Neuronal stem cell (in vitro differentiated cells): ENCODE results near the gene PTTG1IP2.

Source experiments
- DNase-seq: peaks from one replicate; pipeline ENCODE4 v3.0.0-alpha.2; 2013; ENCODE audit warnings: low spot score
- H2AFZ ChIP-seq: one replicate; pipeline ENCODE4 v1.6.1; 2013; ENCODE audit warnings: mild to moderate bottlenecking, low read length, inconsistent platforms
- H2AK5ac ChIP-seq: 2 replicates; pipeline ENCODE4 v1.6.1; 2013; ENCODE audit warnings: low read depth, mild to moderate bottlenecking, inconsistent platforms, low read length, moderate library complexity, mixed read lengths
- H2BK120ac ChIP-seq: 2 replicates; pipeline ENCODE4 v1.6.1; 2013; ENCODE audit warnings: low read depth, mild to moderate bottlenecking, inconsistent platforms, low read length, moderate library complexity, mixed read lengths
- H2BK12ac ChIP-seq: one replicate; pipeline ENCODE4 v1.6.1; 2013; ENCODE audit warnings: low read length, inconsistent platforms
- H2BK15ac ChIP-seq: 2 replicates; pipeline ENCODE4 v1.6.1; 2013; ENCODE audit warnings: mild to moderate bottlenecking, low read length, inconsistent platforms, mixed read lengths
- H2BK5ac ChIP-seq: one replicate; pipeline ENCODE4 v1.6.1; 2013; ENCODE audit warnings: inconsistent platforms, mild to moderate bottlenecking, low read length, moderate library complexity
- H3K14ac ChIP-seq: one replicate; pipeline ENCODE4 v1.6.1; 2013; ENCODE audit warnings: low read length, inconsistent platforms
- H3K18ac ChIP-seq: 2 replicates; pipeline ENCODE4 v1.6.1; 2013; ENCODE audit warnings: low read length, inconsistent platforms
- H3K23ac ChIP-seq: 2 replicates; pipeline ENCODE4 v1.6.1; 2013; ENCODE audit warnings: low read depth, mild to moderate bottlenecking, mixed read lengths, low read length, inconsistent platforms; ENCODE audit not compliant: poor library complexity
- H3K27ac ChIP-seq: replicated peaks from 3 replicates; pipeline ENCODE4 v1.5.1; 2013; ENCODE audit warnings: low read length, inconsistent platforms
- H3K27me3 ChIP-seq, 3 experiments: 2 replicates each; pipeline ENCODE4 v1.6.1; 2013; ENCODE audit warnings: low read length in 3 of 3, mild to moderate bottlenecking in 2 of 3, inconsistent platforms in 1 of 3, low read depth in 1 of 3, mixed read lengths in 1 of 3, moderate library complexity in 1 of 3; ENCODE audit not compliant: control insufficient read depth in 3 of 3, insufficient read depth in 3 of 3
- H3K36me3 ChIP-seq, 2 donors: replicated peaks in 1 of 2; 2 replicates each; pipeline ENCODE4 v1.6.1; 2013; ENCODE audit warnings: low read length in 2 of 2; ENCODE audit not compliant: control insufficient read depth in 2 of 2, insufficient read depth in 2 of 2
- H3K4ac ChIP-seq: 2 replicates; pipeline ENCODE4 v1.6.1; 2013; ENCODE audit warnings: inconsistent platforms, mild to moderate bottlenecking, low read length, moderate library complexity
- H3K4me1 ChIP-seq, 2 donors: 1 replicate in 1 of 2; 2 replicates in 1 of 2; pipeline ENCODE4 v1.6.1; 2013; ENCODE audit warnings: low read length in 2 of 2, low read depth in 1 of 2; ENCODE audit not compliant: control insufficient read depth in 2 of 2, insufficient read depth in 1 of 2
- H3K4me2 ChIP-seq: one replicate; pipeline ENCODE4 v1.6.1; 2013; ENCODE audit warnings: mild to moderate bottlenecking, low read length, inconsistent platforms; ENCODE audit not compliant: insufficient read depth, poor library complexity, severe bottlenecking
- H3K4me3 ChIP-seq, 2 donors: 2 replicates each; pipeline ENCODE4 v1.5.1; 2013; ENCODE audit warnings: low read length in 2 of 2, mild to moderate bottlenecking in 2 of 2, inconsistent platforms in 1 of 2, moderate library complexity in 1 of 2
- H3K79me1 ChIP-seq: one replicate; pipeline ENCODE4 v1.6.1; 2013; ENCODE audit warnings: low read depth, mild to moderate bottlenecking, inconsistent platforms, low read length, moderate library complexity
- H3K9ac ChIP-seq: one replicate; pipeline ENCODE4 v1.6.1; 2013; ENCODE audit warnings: mild to moderate bottlenecking, low read depth, low read length, inconsistent platforms; ENCODE audit not compliant: poor library complexity
- H3K9me3 ChIP-seq, 2 donors: replicated peaks in 1 of 2; 2 replicates each; pipeline versions ENCODE3 to v1.6.1; 2013; ENCODE audit warnings: low read length in 2 of 2, mild to moderate bottlenecking in 2 of 2, inconsistent platforms in 1 of 2, low read depth in 1 of 2, mixed read lengths in 1 of 2, moderate library complexity in 1 of 2; ENCODE audit not compliant: control insufficient read depth in 2 of 2, insufficient read depth in 1 of 2
- H4K8ac ChIP-seq: one replicate; pipeline ENCODE4 v1.6.1; 2013; ENCODE audit warnings: low read depth, mild to moderate bottlenecking, inconsistent platforms, low read length, moderate library complexity
- H4K91ac ChIP-seq: one replicate; pipeline ENCODE4 v1.6.1; 2013; ENCODE audit warnings: low read length, low read depth, mild to moderate bottlenecking, inconsistent platforms; ENCODE audit not compliant: poor library complexity
- WGBS, 2 donors: extraction: QIAGEN DNeasy Blood & Tissue Kit; methylation state at CpG; one replicate each; pipeline ENCODE4 v1.1.7; 2013; ENCODE audit warnings: missing lambda C conversion rate in 2 of 2, mixed read lengths in 1 of 2; ENCODE audit not compliant: insufficient read length in 2 of 2, insufficient replicate concordance in 1 of 2; ENCODE audit errors: extremely low coverage in 2 of 2; 5-methylcytosine and 5-hydroxymethylcytosine counted together

Gene PTTG1IP2

GRCh38 chr7:90516257-90516656 is 46.8 kb downstream of the PTTG1IP2 start:
- H2BK5ac ChIP-seq: no peak overlapping the region
- H3K14ac ChIP-seq: no peak overlapping the region
- H3K79me1 ChIP-seq: no peaks in the 10 kb centered on the region
- no peak overlapping the region for H2BK120ac ChIP-seq
- H4K8ac ChIP-seq: no peak overlapping the region
- no peaks in the 10 kb centered on the region for H3K9me3 ChIP-seq
- no peaks in the 10 kb centered on the region for H3K27me3 ChIP-seq
- H3K18ac ChIP-seq: no peak overlapping the region
- H2BK12ac ChIP-seq: no peak overlapping the region
- no peak overlapping the region for H2BK15ac ChIP-seq
- no peak overlapping the region for H3K4ac ChIP-seq
- H3K4me1 ChIP-seq: no peaks in the 10 kb centered on the region
- no peak overlapping the region for H3K4me3 ChIP-seq
- no CpG with 5 or more reads among the region's 2 CpGs for WGBS, 2 donors
- no peak for DNase-seq
- no peaks in the 10 kb centered on the region for H3K36me3 ChIP-seq
- no peak overlapping the region for H3K4me2 ChIP-seq
- no peak overlapping the region for H2AFZ ChIP-seq
- H2AK5ac ChIP-seq: no peak overlapping the region
- H3K9ac ChIP-seq: no peak overlapping the region
- H3K23ac ChIP-seq: no peak overlapping the region
- no peak overlapping the region for H4K91ac ChIP-seq
- no peak overlapping the region for H3K27ac ChIP-seq

DNA sequence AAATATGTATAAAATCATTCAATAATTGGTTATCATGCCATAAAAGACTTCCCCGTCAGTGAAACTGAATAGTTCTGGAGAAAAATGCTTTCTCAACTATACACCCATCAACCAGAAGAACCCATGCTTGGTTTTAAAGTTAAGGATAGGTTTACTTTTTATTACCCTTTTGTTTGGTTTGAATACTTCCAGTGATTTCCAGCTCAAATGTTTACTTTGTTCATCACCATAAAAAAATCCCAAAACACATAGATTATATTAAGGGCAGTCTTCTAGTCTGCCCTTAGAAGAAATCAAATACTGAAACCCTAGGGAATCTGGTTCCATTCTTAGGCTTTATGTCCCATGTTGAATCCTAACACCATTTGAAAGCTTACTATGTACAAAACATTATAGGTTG is 49.2 kb downstream of the PTTG1IP2 start:
- H2BK12ac ChIP-seq: no peak overlapping the region

DNA sequence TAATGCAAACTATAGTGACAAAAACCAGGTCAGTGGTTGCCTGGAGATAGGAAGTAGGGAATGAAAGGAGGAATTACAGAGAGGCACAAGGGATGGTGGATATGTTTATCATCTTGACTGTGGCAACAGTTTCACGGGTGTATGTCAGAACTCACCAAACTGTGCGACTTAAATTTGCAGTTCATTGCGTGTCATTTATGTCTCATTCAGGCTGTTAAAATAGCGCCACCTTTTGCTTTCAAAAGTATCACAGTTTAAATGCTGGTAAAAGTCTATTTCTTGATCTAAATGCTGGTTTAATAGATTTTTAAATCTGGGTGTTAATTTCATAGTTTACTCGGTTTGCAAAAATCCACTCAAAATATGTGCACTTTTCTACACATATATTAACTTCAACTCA is 51.0 kb downstream of the PTTG1IP2 start:
- Histone ChIP-seq H3K4me2 (no peak overlapping the region), H3K14ac (no peak overlapping the region), H3K18ac (no peak overlapping the region), H2BK15ac (no peak overlapping the region), H3K4ac (no peak overlapping the region), H2BK120ac (no peak overlapping the region), H2BK5ac (no peak overlapping the region), H3K23ac (no peak overlapping the region), H3K4me1 (no peaks in the 10 kb centered on the region), H2BK12ac (no peak overlapping the region), H3K27ac (no peak overlapping the region), H4K8ac (no peak overlapping the region), H3K79me1 (no peaks in the 10 kb centered on the region), H4K91ac (no peak overlapping the region), H3K4me3 (no peak overlapping the region), H3K36me3 (no peaks in the 10 kb centered on the region), H2AFZ (no peak overlapping the region), H3K27me3 (no peaks in the 10 kb centered on the region), H2AK5ac (no peak overlapping the region), H3K9ac (no peak overlapping the region), H3K9me3 (no peaks in the 10 kb centered on the region)
- WGBS, 2 donors: no CpG with 5 or more reads among the region's 5 CpGs
- DNase-seq: no peak

More for the DNA sequence above, 49.2 kb downstream of the PTTG1IP2 start:
- Histone ChIP-seq H3K27ac (no peak overlapping the region), H3K36me3 (no peaks in the 10 kb centered on the region), H3K4ac (no peak overlapping the region), H2BK15ac (no peak overlapping the region), H2BK5ac (no peak overlapping the region), H3K4me2 (no peak overlapping the region), H3K14ac (no peak overlapping the region), H3K4me1 (no peaks in the 10 kb centered on the region), H3K18ac (no peak overlapping the region), H3K9ac (no peak overlapping the region), H3K79me1 (no peaks in the 10 kb centered on the region), H2BK120ac (no peak overlapping the region), H4K8ac (no peak overlapping the region), H2AFZ (no peak overlapping the region), H2AK5ac (no peak overlapping the region), H3K23ac (no peak overlapping the region), H3K27me3 (no peaks in the 10 kb centered on the region), H4K91ac (no peak overlapping the region), H3K9me3 (no peaks in the 10 kb centered on the region), H3K4me3 (no peak overlapping the region)
- no CpG with 5 or more reads among the region's 1 CpG for WGBS, 2 donors
- no peak for DNase-seq

GRCh38 chr7:90530263-90530662 is 60.8 kb downstream of the PTTG1IP2 start:
- no peaks in the 10 kb centered on the region for H3K27me3 ChIP-seq
- H3K4ac ChIP-seq: no peak overlapping the region
- no peak overlapping the region for H2AFZ ChIP-seq
- H3K4me2 ChIP-seq: no peak overlapping the region
- H2BK120ac ChIP-seq: no peak overlapping the region
- H3K4me1 ChIP-seq: no peaks in the 10 kb centered on the region
- WGBS, 2 donors: no CpG with 5 or more reads among the region's 1 CpG
- H3K36me3 ChIP-seq: no peaks in the 10 kb centered on the region
- no peaks in the 10 kb centered on the region for H3K79me1 ChIP-seq
- H2AK5ac ChIP-seq: no peak overlapping the region
- no peak overlapping the region for H3K9ac ChIP-seq
- no peak overlapping the region for H3K14ac ChIP-seq
- no peak overlapping the region for H4K91ac ChIP-seq
- H2BK15ac ChIP-seq: no peak overlapping the region
- H3K18ac ChIP-seq: no peak overlapping the region
- DNase-seq: no peak
- no peak overlapping the region for H3K4me3 ChIP-seq
- no peak overlapping the region for H2BK12ac ChIP-seq
- no peak overlapping the region for H3K23ac ChIP-seq
- no peak overlapping the region for H4K8ac ChIP-seq
- H3K27ac ChIP-seq: no peak overlapping the region
- H3K9me3 ChIP-seq: no peaks in the 10 kb centered on the region
- no peak overlapping the region for H2BK5ac ChIP-seq
